Caki2 (cell line): Measurements from ENCODE around the gene PTCD2. TPM values are rescaled to one million over a fixed set of nuclear protein-coding genes. Genes with fewer than 3 reads are reported as not detected.
A peak's percentile ranks its signal among the peaks of the same experiment; 100 is the strongest.

Source experiments
- DNase-seq: peaks from one replicate; pipeline ENCODE4 v3.0.0-alpha.2; 2015; ENCODE audit warnings: low read depth
- in situ Hi-C: cut with HindIII; loops from 2 replicates; pipeline ENCODE4 v1.10.0; 2016; ENCODE audit warnings: low sequenced_read_pairs, low pct_unique_long_range_greater_than_20kb, mixed read lengths
- total RNA-seq: library from RNA; depleted of rRNA; stranded (reverse); fragments of >200 nt; shearing (Covaris generic); gene quantifications from 2 replicates; pipeline ENCODE4 v1.2.3, GENCODE V29; 2014; ENCODE audit warnings: low replicate concordance

Gene PTCD2
- total RNA-seq, 1 experiment from 2014 or later = 6.3 TPM

GRCh38 chr5:72368271-72368670 lies 48.1 kb downstream of the PTCD2 start:
- DNase-seq = no peak
- in situ Hi-C loops = no loop called here

GRCh38 chr5:72369301-72369700 lies 49.1 kb downstream of the PTCD2 start:
- no peak for DNase-seq
- in situ Hi-C loops = no loop called here

DNA sequence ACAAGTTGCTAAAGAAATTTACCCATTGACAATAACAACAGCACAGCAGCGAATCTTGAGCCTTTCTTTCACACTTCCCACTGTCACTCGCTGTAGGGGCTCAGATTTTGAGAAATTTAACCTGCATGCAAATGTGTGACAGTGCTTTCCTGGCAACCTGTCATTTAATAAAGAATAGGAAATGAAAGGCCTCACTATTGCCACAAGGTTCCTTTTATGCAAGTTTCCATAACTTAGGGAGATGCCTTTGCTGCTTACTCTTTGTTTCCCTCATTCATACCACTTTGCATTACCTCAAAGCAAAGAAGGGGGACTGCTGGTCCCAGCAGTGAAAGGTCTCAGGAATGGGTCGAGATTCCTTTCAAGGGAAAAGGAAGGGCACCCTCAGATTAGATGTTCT lies 49.5 kb downstream of the PTCD2 start:
- in situ Hi-C loops = no loop called here
- no peak for DNase-seq

DNA sequence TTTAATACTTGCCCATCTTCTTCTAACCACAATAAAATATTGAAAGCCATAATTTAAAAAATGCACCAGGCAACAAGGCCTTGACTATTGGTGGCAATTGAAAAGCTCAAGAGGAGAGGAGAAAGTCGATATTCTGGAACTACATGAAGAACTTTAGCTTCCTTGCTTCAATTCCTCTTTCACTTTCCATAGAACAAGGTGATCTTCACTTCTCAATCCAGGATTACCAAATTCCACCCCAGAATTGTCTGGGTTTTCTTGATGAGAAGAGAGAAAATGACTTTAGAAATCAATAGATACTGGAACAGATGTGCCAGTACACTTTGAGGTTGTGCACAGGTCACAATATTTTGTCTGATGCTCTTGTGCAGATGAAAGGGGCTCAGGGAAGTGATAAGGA lies 52.2 kb downstream of the PTCD2 start:
- DNase-seq = no peak
- in situ Hi-C loops = no loop called here

DNA sequence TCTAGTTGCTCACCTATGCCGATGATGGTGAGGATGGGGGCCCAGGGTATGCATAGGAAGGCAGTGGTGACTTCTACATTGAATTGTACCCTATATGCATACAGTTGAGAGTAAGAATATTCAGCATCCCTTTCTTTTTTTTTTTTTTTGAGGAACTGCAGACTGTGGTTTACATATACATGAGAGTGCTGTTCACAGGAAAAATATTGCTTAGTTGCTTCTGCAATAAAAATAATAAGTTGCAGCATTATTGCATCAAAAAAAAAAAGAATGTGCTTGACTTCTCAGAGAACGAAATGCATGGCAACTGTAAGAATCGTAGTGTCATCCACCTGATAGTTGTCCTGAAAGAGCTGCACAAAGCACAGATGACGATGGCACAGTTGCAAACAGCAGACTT lies 52.8 kb downstream of the PTCD2 start:
- in situ Hi-C loops = no loop called here
- no peak for DNase-seq

DNA sequence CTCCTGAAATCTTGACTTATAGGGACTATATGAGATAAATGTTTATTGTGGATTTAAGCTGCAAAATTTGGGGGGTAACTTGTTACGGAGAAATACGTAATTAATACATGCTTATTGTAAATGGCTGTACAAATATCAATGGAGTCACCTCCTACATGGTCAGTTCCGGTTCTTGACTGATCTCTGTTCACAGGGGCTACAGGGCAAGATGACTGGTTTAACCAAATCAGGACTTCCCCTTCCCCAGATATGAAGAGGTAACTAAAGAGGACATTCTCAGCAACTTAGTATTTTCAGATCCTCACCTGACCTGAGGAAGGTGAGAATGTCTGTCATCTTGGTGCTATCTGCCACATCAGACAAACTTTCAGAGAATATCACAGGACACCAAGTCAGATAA lies 54.7 kb downstream of the PTCD2 start:
- in situ Hi-C loops = no loop called here
- no peak for DNase-seq

DNA sequence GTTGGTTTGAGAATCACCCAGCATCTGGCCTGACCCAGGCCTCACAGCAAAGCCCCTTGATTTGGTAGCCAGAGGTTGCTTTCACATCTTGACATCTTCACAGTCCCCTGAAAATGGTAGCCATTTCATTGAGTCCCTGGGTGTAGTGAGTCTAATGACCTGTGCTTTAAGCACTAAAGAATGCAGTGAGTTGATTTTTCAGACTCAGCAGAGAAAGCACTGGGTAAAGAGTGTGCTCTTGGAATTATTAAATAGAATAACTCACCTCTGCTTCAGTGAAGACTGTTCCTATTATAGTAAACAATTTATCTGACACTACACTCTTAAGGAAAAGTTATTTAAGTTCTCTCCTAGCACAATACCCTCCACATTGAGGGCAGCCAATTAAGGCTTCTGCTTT lies 56.2 kb downstream of the PTCD2 start:
- in situ Hi-C loops = no loop called here
- DNase-seq = no peak

DNA sequence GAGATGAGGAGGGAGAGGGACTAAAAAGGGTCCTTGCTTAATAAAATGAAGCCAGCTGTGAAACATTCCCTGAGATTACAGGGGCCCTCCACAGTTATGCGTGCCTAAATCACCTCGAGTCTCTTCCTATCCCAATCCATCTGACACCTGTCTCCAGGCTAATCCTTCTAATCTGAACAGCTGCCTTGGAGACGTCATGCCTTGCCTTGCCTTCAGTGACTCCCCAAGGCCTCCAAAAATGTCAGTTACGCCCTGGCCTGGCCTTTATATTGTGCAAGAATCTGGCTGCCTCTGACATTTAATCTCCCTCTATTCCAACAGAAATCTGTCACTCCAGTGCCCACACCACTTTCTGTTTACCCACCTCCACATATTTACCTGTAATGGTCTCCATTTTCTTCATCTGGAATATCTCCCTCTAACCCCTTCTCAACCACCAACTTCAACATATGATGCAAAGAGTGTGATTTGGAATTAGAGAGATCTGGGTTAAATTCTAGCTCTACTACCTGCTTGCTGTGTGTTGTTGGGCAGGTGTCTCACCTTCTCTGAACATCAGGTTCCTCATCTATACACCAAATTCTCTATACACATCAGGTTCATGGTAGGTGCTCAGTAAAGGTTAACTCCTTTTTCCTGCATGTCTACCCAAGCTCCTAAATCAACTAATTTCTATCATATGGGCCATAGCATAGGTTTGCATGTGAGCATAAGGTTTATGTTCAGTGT lies 57.9 kb downstream of the PTCD2 start:
- in situ Hi-C loops = no loop called here
- DNase-seq = no peak

- peak; percentile 55 for DNase-seq
- in situ Hi-C loops = no loop called here
These were observed 58.6 kb downstream of the PTCD2 start for GRCh38 chr5:72378639-72379289.

DNA sequence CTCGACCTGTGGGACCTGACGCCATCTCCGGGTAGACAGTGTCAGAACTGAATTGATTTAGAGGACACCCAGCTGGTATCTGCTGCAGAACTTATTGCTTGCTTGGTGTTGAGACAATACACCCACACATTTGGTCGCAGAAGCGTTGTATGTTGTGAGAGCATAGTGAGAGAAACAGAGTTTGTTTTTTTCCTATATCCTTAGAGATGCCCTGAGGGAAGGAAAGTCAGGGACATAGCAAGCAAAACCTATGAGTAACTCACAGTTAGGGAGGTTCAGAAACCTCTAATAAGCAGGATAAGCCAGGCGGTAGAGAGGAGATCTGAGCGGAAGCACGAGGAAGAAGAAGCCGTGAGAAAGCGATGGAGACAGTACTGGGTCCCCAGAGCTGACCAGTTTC lies 59.8 kb downstream of the PTCD2 start:
- no peak for DNase-seq
- in situ Hi-C loops = no loop called here

- DNase-seq = no peak
These were observed 60.5 kb downstream of the PTCD2 start for GRCh38 chr5:72380492-72381274.

GRCh38 chr5:72383280-72383679 lies 63.1 kb downstream of the PTCD2 start:
- in situ Hi-C loops = no loop called here
- DNase-seq = no peak

More at GRCh38 chr5:72380492-72381274, 60.5 kb downstream of the PTCD2 start:
- in situ Hi-C loops = no loop called here

- no peak for DNase-seq
- in situ Hi-C loops = no loop called here
These were observed 63.6 kb downstream of the PTCD2 start for GRCh38 chr5:72383726-72384125.

DNA sequence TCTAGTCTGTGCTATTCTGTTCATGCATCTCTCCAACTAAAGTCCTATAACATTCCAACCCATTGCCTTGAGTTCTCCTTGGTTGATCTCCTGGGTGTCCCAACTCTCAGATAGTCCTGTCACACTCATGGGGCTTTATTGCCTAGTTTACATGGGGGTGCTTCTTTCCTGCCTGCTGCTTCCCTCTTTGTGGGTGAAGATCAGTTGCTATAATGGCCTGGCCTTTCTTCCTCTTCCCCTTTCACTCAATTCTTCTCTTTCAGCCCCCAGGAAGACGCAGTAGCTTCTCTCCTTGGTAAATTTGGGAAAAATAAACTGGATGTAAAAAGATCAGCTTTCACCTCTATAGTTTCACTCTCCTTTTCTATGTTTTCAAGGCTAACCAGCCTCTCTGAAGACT lies 66.5 kb downstream of the PTCD2 start:
- no peak for DNase-seq
- in situ Hi-C loops = no loop called here

- peak; percentile 19 for DNase-seq
- in situ Hi-C loops = no loop called here
These were observed 67.8 kb downstream of the PTCD2 start for GRCh38 chr5:72387985-72388384.

DNA sequence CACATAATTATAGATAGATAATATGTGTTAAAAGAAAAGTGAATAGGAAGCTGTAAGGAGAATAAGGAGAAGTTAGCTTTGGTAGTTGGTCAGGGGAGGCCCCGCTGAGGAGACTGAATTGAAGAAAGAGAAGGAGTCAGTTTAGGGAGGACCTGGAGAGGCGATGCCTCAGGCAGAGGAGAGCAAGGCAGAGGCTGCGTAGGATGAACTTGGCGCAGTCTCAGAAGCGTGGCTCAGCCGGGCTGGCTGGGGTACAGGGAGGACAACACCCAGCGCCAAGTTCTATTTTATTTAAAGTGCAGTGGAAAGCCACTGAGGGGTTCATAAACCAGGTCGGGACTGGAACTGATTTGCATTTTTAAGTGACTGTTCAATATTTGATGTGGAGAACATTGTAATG lies 68.5 kb downstream of the PTCD2 start:
- no peak for DNase-seq
- in situ Hi-C loops = no loop called here

GRCh38 chr5:72390836-72391235 lies 70.7 kb downstream of the PTCD2 start:
- no peak for DNase-seq
- in situ Hi-C loops = no loop called here

DNA sequence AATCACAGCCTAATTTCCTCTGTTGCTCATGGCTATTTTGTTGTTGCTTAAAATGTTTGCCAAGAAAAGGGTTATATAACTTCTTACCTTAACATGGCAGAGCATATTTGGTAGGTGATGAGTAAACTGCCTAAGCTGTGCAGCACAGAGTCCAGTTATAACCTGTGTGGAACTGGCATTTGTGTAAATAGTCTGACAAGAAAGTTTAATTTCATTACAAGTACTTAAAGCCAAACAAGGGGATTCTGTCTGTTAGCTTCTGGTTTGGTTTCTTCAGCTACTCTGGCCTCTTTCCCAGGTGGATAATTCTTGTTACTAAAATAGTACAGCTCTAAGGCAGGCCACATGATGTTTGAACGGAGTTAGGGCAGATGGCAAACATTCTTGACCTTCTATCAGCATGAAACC lies 72.2 kb downstream of the PTCD2 start:
- in situ Hi-C loops = no loop called here

GRCh38 chr5:72393052-72393451 lies 72.9 kb downstream of the PTCD2 start:
- in situ Hi-C loops = no loop called here

More for the DNA sequence above, 72.2 kb downstream of the PTCD2 start:
- DNase-seq = no peak

More at GRCh38 chr5:72393052-72393451, 72.9 kb downstream of the PTCD2 start:
- DNase-seq = no peak
